Activated B cell treated with CpG ODN at 0.5 μM for 24 hours (primary cell): ENCODE results near the gene SAPCD2. TPM values are rescaled to one million over a fixed set of nuclear protein-coding genes. Genes with fewer than 3 reads are reported as not detected.

ENCODE experiments used
- ATAC-seq: fragments of 200-7000 bp; cut with Tn5 transposase; one replicate; pipeline ENCODE4 v1.10.0; 2021; ENCODE audit warnings: low read depth, mild to moderate bottlenecking, moderate library complexity
- CTCF ChIA-PET: fragments of 350-600 bp; sonication (Branson Sonifier 250); formaldehyde crosslinking; loops from one replicate; lab custom pipeline; 2021; ENCODE audit warnings: antibody characterized with exemption; lab: Charles Lee
- POLR2A ChIA-PET: fragments of 350-600 bp; sonication (Branson Sonifier 250); formaldehyde crosslinking; loops from one replicate; lab custom pipeline; 2021; ENCODE audit warnings: antibody characterized with exemption; lab: Charles Lee
- DNase-seq: peaks from one replicate; pipeline ENCODE4 v3.0.0; 2022
- H3K27ac Mint-ChIP-seq: one replicate; pipeline ENCODE4 v1.8.0; 2020; ENCODE audit warnings: mixed read lengths
- H3K27me3 Mint-ChIP-seq: one replicate; pipeline ENCODE4 v1.8.0; 2021; ENCODE audit warnings: mixed read lengths
- H3K36me3 Mint-ChIP-seq: one replicate; pipeline ENCODE4 v1.8.0; 2021; ENCODE audit warnings: low read depth, mixed read lengths
- H3K4me1 Mint-ChIP-seq: one replicate; pipeline ENCODE4 v1.8.0; 2021; ENCODE audit warnings: mixed read lengths
- H3K4me3 Mint-ChIP-seq: one replicate; pipeline ENCODE4 v1.8.0; 2020; ENCODE audit warnings: mild to moderate bottlenecking, mixed read lengths
- H3K9me3 Mint-ChIP-seq: one replicate; pipeline ENCODE4 v1.8.0; 2020; ENCODE audit warnings: mixed read lengths
- intact Hi-C: fragments of 100-400 bp; cut with micrococcal nuclease; formaldehyde crosslinking; loops from one replicate; pipeline ENCODE4 v1.15.1; 2024
- total RNA-seq: library from RNA; stranded (reverse); gene quantifications from 2 replicates; pipeline ENCODE4 v1.2.3, GENCODE V29; 2022
- TF ChIP-seq, protein P1 (sequence below): fragments of 200-600 bp; IDR thresholded peaks from one replicate; pipeline ENCODE4 v1.8.0; 2022; ENCODE audit warnings: antibody characterized with exemption, mild to moderate bottlenecking

The SAPCD2 gene
- total RNA-seq, 1 donor from 2014 or later: 0.80 TPM

DNA sequence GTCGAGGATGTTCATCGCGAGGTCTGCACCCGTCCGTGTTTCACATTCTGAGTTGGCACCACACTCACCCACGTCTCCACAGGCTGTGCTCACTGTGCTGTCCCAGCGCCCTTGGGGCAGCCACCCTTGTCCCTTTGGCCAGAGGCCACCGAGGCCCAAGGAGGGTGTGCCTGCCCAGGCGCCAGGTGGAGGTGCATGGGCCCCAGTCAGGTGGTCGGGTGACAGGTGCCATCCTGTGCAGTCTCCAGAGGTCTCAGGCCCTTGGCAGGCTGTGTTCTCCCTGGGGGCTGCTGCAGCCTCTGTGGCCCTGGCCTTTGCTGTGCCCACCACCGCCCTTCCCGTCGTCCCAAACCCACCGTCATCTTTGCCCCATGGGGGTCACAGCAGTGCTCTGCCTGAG is 28.9 kb upstream of the SAPCD2 start:
- H3K27ac Mint-ChIP-seq: no peak overlapping the region
- TF ChIP-seq, protein P1, sequence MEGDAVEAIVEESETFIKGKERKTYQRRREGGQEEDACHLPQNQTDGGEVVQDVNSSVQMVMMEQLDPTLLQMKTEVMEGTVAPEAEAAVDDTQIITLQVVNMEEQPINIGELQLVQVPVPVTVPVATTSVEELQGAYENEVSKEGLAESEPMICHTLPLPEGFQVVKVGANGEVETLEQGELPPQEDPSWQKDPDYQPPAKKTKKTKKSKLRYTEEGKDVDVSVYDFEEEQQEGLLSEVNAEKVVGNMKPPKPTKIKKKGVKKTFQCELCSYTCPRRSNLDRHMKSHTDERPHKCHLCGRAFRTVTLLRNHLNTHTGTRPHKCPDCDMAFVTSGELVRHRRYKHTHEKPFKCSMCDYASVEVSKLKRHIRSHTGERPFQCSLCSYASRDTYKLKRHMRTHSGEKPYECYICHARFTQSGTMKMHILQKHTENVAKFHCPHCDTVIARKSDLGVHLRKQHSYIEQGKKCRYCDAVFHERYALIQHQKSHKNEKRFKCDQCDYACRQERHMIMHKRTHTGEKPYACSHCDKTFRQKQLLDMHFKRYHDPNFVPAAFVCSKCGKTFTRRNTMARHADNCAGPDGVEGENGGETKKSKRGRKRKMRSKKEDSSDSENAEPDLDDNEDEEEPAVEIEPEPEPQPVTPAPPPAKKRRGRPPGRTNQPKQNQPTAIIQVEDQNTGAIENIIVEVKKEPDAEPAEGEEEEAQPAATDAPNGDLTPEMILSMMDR: no peak
- intact Hi-C loops: no loop called here
- no peaks in the 10 kb centered on the region for H3K27me3 Mint-ChIP-seq
- H3K9me3 Mint-ChIP-seq: no peaks in the 10 kb centered on the region
- POLR2A ChIA-PET: no interaction called here
- H3K4me1 Mint-ChIP-seq: peaks cover 7% of the 10 kb centered on the region
- H3K4me3 Mint-ChIP-seq: no peak overlapping the region
- CTCF ChIA-PET: no interaction called here
- peaks cover 34% of the 10 kb centered on the region for H3K36me3 Mint-ChIP-seq
- ATAC-seq (no peak), DNase-seq (no peak)

DNA sequence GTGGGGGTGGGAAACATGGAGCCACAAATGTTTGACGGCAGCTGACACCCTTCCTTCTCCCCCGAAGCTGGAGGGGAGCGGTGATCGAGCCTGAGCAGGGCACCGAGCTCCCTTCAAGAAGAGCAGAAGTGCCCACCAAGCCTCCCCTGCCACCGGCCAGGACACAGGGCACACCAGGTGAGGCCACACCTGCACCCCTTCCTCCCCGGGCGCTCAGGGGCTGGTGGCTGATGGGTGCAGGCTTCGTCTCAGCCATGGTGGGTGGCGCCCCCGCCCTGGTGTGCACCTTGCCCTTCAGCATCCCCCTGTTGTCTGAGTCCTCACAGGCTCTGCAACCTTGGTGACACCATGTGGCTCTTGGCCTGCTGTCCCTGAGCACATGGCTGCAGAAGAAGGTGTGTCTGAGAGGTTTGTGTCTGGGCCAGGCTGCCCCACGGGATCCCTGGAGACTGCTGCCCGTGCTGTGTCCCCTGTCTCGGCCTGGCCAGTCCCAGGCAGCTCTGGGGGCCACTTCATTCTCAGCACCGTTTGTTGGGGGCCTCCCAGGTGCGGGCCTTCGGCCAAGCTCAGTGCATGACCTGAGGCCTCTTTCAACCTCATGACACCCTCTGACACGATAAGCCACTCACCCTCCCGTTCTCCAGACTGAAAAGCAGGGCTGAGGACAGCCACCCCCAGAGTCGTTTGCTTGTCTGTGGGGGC is 27.6 kb upstream of the SAPCD2 start:
- H3K4me1 Mint-ChIP-seq: peaks cover 7% of the 10 kb centered on the region
- TF ChIP-seq, protein P1: no peak
- intact Hi-C loops: no loop called here
- DNase-seq: no peak
- H3K9me3 Mint-ChIP-seq: no peaks in the 10 kb centered on the region
- H3K27me3 Mint-ChIP-seq: no peaks in the 10 kb centered on the region
- CTCF ChIA-PET: no interaction called here
- no peak overlapping the region for H3K4me3 Mint-ChIP-seq
- ATAC-seq: no peak
- peaks cover 40% of the 10 kb centered on the region for H3K36me3 Mint-ChIP-seq
- POLR2A ChIA-PET: interaction anchor here (1.5 kb wide), 1 partner anchor 125 kb away, joined by 4 read pairs; the partner anchor contains the start of gene RNF208
- H3K27ac Mint-ChIP-seq: no peak overlapping the region

DNA sequence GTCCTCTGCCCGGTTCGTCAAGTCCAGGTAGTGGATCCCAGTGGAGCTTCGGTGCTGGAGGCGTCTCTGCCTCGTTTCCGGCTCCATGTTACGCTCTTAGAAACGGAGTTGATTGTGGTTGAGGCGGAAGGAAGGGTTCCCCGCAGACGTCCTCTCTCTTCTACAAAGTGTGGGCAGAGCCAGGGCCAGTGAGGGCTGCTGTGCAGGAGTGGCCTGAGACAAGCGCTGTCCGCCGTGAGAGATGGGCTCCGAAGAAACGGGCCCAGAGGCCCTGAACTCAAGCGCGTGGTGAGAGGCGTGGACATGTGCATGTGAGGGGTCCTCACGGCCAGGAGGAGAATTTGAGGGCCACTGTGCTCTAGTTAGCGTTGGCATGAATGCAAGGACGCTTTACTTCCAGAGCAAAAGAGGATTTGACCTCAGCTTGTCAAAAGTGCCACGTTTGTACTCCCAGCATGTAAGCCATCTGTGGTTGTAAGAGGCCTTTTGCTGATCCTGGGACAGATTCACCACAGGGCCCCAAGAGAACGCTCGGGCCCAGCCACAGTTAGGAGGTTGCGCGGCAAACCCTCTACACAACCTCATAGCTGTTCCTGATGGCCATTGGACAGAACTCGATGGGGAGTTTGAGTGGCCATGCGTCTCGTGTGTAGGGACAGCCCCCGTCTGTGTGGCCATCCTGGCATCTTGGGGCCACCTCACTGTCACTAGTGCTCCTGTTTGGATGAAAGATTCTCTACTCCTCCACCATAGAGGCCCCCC is 26.6 kb upstream of the SAPCD2 start:
- intact Hi-C loops: no loop called here
- Mint-ChIP-seq H3K4me1 (peaks cover 7% of the 10 kb centered on the region), H3K36me3 (peaks cover 46% of the 10 kb centered on the region), H3K4me3 (no peak overlapping the region), H3K27ac (no peak overlapping the region), H3K9me3 (no peaks in the 10 kb centered on the region), H3K27me3 (no peaks in the 10 kb centered on the region)
- CTCF ChIA-PET: interaction anchor here (1.0 to 1.7 kb wide), 2 partner anchors 130 to 138 kb away, joined by 3 to 7 read pairs; partner anchors contain the start of gene RNF224
- DNase-seq: no peak
- POLR2A ChIA-PET: interaction anchor here (1.5 kb wide), 1 partner anchor 126 kb away, joined by 4 read pairs; the partner anchor contains the start of gene RNF208
- no peak for ATAC-seq
- TF ChIP-seq, protein P1: no peak

DNA sequence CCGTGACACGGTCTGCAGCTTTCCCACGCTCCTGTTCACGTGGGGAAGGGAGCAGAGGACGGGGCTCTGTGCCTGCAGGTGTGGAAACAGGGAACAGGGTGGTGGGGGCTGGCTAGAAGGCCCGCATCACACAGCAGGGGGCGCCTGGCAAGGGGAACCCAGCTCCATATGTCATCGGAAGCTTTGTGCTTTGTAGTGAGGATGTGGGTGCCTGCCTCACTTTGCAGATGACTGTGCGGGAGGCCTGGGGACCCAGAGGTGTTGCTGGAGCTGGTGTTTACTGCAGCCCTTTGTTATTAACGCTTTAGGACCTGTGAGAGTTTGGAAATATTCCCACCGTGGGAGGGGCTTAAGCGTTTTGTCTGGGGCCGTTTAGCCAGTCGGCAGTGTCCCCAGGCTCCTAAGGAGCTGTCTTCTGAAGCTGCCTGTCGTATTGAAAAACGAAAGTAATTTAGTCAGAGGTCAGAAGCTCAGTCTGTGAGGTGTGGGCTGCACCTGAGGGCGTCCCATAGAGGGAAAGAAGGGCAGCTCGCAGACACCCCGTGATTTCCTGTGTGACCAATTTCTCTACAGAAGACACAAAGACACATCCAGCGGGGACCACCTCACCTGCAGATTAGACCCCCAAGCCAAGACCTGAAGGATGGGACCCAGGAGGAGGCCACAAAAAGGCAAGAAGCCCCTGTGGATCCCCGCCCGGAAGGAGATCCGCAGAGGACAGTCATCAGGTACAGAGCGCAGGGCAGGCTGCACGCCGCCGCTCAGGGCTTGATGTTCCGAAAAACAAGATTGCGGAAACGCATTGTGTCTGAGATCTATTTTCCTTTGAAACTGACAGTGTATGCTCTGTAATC is 25.5 kb upstream of the SAPCD2 start:
- ATAC-seq (peak; percentile 97), DNase-seq (peak; percentile 49)
- H3K4me1 Mint-ChIP-seq: peaks cover 7% of the 10 kb centered on the region
- POLR2A ChIA-PET: interaction anchor here (0.5 to 1.3 kb wide), 7 partner anchors 9 to 384 kb away, joined by 3 to 12 read pairs (median 4); partner anchors contain the start of genes DPP7, MAN1B1, TPRN and TUBB4B
- H3K9me3 Mint-ChIP-seq: no peaks in the 10 kb centered on the region
- no peaks in the 10 kb centered on the region for H3K27me3 Mint-ChIP-seq
- H3K27ac Mint-ChIP-seq: peak overlapping the region; percentile 83
- CTCF ChIA-PET: interaction anchor here (0.6 to 1.7 kb wide), 13 partner anchors 9 to 161 kb away, joined by 3 to 10 read pairs (median 5); partner anchors contain the start of genes DPP7, MAN1B1, NPDC1 and RNF224
- intact Hi-C loops: loop anchor here (1.0 kb wide), 2 partner anchors 9 to 18 kb away; partner anchors contain the start of gene DPP7
- H3K36me3 Mint-ChIP-seq: peaks cover 46% of the 10 kb centered on the region
- peak overlapping the region; percentile 60 for H3K4me3 Mint-ChIP-seq
- TF ChIP-seq, protein P1: no peak
